Measurements from ENCODE around the gene MAPK14.

DNA sequence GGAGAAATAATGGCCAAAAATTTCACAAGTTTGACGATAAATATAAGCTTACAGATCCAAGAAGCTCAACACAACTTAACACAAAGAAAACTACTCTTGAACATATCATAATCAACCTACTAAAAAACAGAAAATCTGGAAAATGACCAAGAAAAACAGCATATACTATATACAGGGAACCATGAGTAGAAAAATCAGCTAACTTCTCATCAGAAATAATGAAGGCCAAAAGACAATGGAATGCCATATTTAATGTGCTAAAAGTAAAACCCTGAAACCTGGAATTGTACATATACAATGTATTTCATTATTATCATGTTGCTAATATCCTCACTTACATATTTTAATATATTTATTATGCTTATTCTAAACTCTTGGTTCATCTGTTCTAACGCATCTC lies 128.1 kb downstream of the MAPK14 start:
- TF ChIP-seq POLR2A (IDR thresholded peaks at IDR 0.05), result no peak
- TF ChIP-seq, protein P1, sequence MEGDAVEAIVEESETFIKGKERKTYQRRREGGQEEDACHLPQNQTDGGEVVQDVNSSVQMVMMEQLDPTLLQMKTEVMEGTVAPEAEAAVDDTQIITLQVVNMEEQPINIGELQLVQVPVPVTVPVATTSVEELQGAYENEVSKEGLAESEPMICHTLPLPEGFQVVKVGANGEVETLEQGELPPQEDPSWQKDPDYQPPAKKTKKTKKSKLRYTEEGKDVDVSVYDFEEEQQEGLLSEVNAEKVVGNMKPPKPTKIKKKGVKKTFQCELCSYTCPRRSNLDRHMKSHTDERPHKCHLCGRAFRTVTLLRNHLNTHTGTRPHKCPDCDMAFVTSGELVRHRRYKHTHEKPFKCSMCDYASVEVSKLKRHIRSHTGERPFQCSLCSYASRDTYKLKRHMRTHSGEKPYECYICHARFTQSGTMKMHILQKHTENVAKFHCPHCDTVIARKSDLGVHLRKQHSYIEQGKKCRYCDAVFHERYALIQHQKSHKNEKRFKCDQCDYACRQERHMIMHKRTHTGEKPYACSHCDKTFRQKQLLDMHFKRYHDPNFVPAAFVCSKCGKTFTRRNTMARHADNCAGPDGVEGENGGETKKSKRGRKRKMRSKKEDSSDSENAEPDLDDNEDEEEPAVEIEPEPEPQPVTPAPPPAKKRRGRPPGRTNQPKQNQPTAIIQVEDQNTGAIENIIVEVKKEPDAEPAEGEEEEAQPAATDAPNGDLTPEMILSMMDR (IDR thresholded peaks at IDR 0.05), result no peak
